IPS-20b (cell line): ENCODE data around the gene LSMEM2.
"Not testable (repeated sequence)": the region's sequence is repeated elsewhere in the genome, so short reads cannot be mapped to it uniquely, and the experiment has no call there.

Experiments
- H3K27ac ChIP-seq: one replicate; pipeline ENCODE4 v1.5.1; 2013; ENCODE audit warnings: low read length
- H3K27me3 ChIP-seq: 2 replicates; pipeline ENCODE4 v1.6.1; 2013; ENCODE audit warnings: mild to moderate bottlenecking, low read length, inconsistent platforms; ENCODE audit not compliant: insufficient read depth
- H3K36me3 ChIP-seq: 2 replicates; pipeline ENCODE4 v1.6.1; 2013; ENCODE audit warnings: low read depth, mild to moderate bottlenecking, inconsistent platforms, low read length, moderate library complexity; ENCODE audit not compliant: insufficient read depth
- H3K4me1 ChIP-seq: 2 replicates; pipeline ENCODE4 v1.6.1; 2013; ENCODE audit warnings: mild to moderate bottlenecking, control low read depth, inconsistent platforms, low read length, moderate library complexity; ENCODE audit not compliant: insufficient read depth
- H3K4me3 ChIP-seq: 2 replicates; pipeline ENCODE4 v1.5.1; 2013; ENCODE audit warnings: mild to moderate bottlenecking, low read length, inconsistent platforms
- H3K9ac ChIP-seq: 2 replicates; pipeline ENCODE4 v1.6.1; 2013; ENCODE audit warnings: low read depth, mild to moderate bottlenecking, inconsistent platforms, low read length, moderate library complexity
- H3K9me3 ChIP-seq: 2 replicates; pipeline ENCODE4 v1.6.1; 2013; ENCODE audit warnings: mild to moderate bottlenecking, low read depth, low read length, inconsistent platforms; ENCODE audit not compliant: insufficient read depth

Gene LSMEM2

GRCh38 chr3:50260027-50260941, 18.6 kb upstream of the LSMEM2 start:
- peaks cover 30% of the 10 kb centered on the region for H3K36me3 ChIP-seq
- H3K9me3 ChIP-seq: no peaks in the 10 kb centered on the region
- peak overlapping the region; percentile 56; the same call in 1 of the 2 replicates for H3K4me3 ChIP-seq
- peaks cover 22% of the 10 kb centered on the region for H3K4me1 ChIP-seq
- no peaks in the 10 kb centered on the region for H3K27me3 ChIP-seq
- H3K9ac ChIP-seq: peak overlapping the region; percentile 83
- H3K27ac ChIP-seq: peak overlapping the region; percentile 40

GRCh38 chr3:50260942-50261441, 17.9 kb upstream of the LSMEM2 start:
- H3K4me1 ChIP-seq: peaks cover 24% of the 10 kb centered on the region
- H3K27me3 ChIP-seq: no peaks in the 10 kb centered on the region
- peaks cover 27% of the 10 kb centered on the region for H3K36me3 ChIP-seq
- peak overlapping the region; percentile 56; the same call in 1 of the 2 replicates for H3K4me3 ChIP-seq
- H3K9me3 ChIP-seq: no peaks in the 10 kb centered on the region
- H3K9ac ChIP-seq: peak overlapping the region; percentile 83; the same call in 1 of the 2 replicates
- peak overlapping the region; percentile 40 for H3K27ac ChIP-seq

- Histone ChIP-seq H3K9ac (peak overlapping the region; percentile 83; the same call in 1 of the 2 replicates), H3K4me3 (no peak overlapping the region; the same call in 1 of the 2 replicates), H3K4me1 (peaks cover 24% of the 10 kb centered on the region), H3K27me3 (no peaks in the 10 kb centered on the region), H3K36me3 (peaks cover 22% of the 10 kb centered on the region), H3K9me3 (no peaks in the 10 kb centered on the region), H3K27ac (no peak overlapping the region)
Measured at GRCh38 chr3:50261505-50261904, 17.4 kb upstream of the LSMEM2 start.

- not testable (repeated sequence) for H3K27me3 ChIP-seq, H3K4me3 ChIP-seq, H3K9ac ChIP-seq, H3K9me3 ChIP-seq, H3K27ac ChIP-seq
- peaks cover 27% of the 10 kb centered on the region for H3K4me1 ChIP-seq
- peaks cover 15% of the 10 kb centered on the region for H3K36me3 ChIP-seq
Measured at GRCh38 chr3:50262200-50262599, 16.7 kb upstream of the LSMEM2 start.

GRCh38 chr3:50262778-50263177, 16.1 kb upstream of the LSMEM2 start:
- Histone ChIP-seq H3K36me3 (peaks cover 9% of the 10 kb centered on the region), H3K27me3 (no peaks in the 10 kb centered on the region), H3K9me3 (no peaks in the 10 kb centered on the region), H3K4me1 (peaks cover 32% of the 10 kb centered on the region), H3K27ac (no peak overlapping the region), H3K9ac (no peak overlapping the region), H3K4me3 (no peak overlapping the region)

GRCh38 chr3:50263478-50264382, 15.2 kb upstream of the LSMEM2 start:
- Histone ChIP-seq H3K9ac (peak overlapping the region; percentile 71), H3K36me3 (no peaks in the 10 kb centered on the region), H3K27me3 (no peaks in the 10 kb centered on the region), H3K27ac (peak overlapping the region; percentile 55), H3K4me3 (peak overlapping the region; percentile 27; the same call in 1 of the 2 replicates), H3K4me1 (peaks cover 38% of the 10 kb centered on the region), H3K9me3 (no peaks in the 10 kb centered on the region)

GRCh38 chr3:50264383-50264963, 14.4 kb upstream of the LSMEM2 start:
- Histone ChIP-seq H3K4me3 (peak overlapping the region; percentile 27; the same call in 1 of the 2 replicates), H3K27ac (peak overlapping the region; percentile 55), H3K9me3 (no peaks in the 10 kb centered on the region), H3K9ac (peak overlapping the region; percentile 71), H3K27me3 (no peaks in the 10 kb centered on the region), H3K36me3 (no peaks in the 10 kb centered on the region), H3K4me1 (peaks cover 41% of the 10 kb centered on the region)

- Histone ChIP-seq H3K4me3 (no peak overlapping the region), H3K27me3 (no peaks in the 10 kb centered on the region), H3K4me1 (peaks cover 45% of the 10 kb centered on the region), H3K27ac (peak overlapping the region; percentile 28), H3K9me3 (no peaks in the 10 kb centered on the region), H3K36me3 (no peaks in the 10 kb centered on the region), H3K9ac (peak overlapping the region; percentile 17; the same call in 1 of the 2 replicates)
Measured at GRCh38 chr3:50264964-50265485, 13.9 kb upstream of the LSMEM2 start.

GRCh38 chr3:50265571-50265970, 13.3 kb upstream of the LSMEM2 start:
- no peak overlapping the region for H3K4me3 ChIP-seq
- no peaks in the 10 kb centered on the region for H3K9me3 ChIP-seq
- H3K36me3 ChIP-seq: no peaks in the 10 kb centered on the region
- no peaks in the 10 kb centered on the region for H3K27me3 ChIP-seq
- peak overlapping the region; percentile 28 for H3K27ac ChIP-seq
- peak overlapping the region; percentile 17; the same call in 1 of the 2 replicates for H3K9ac ChIP-seq
- H3K4me1 ChIP-seq: peaks cover 42% of the 10 kb centered on the region

- Histone ChIP-seq H3K27ac (no peak overlapping the region), H3K27me3 (no peaks in the 10 kb centered on the region), H3K9me3 (no peaks in the 10 kb centered on the region), H3K9ac (no peak overlapping the region), H3K4me1 (peaks cover 37% of the 10 kb centered on the region), H3K4me3 (no peak overlapping the region), H3K36me3 (no peaks in the 10 kb centered on the region)
Measured at GRCh38 chr3:50266017-50266416, 12.9 kb upstream of the LSMEM2 start.

- no peaks in the 10 kb centered on the region for H3K9me3 ChIP-seq
- peaks cover 32% of the 10 kb centered on the region; the same call in 1 of the 2 replicates for H3K4me1 ChIP-seq
- no peak overlapping the region for H3K27ac ChIP-seq
- H3K27me3 ChIP-seq: no peaks in the 10 kb centered on the region
- no peak overlapping the region for H3K4me3 ChIP-seq
- no peak overlapping the region for H3K9ac ChIP-seq
- no peaks in the 10 kb centered on the region for H3K36me3 ChIP-seq
Measured at GRCh38 chr3:50266836-50267235, 12.1 kb upstream of the LSMEM2 start.
